IMR-90 (cell line): ENCODE measurements around the gene GLB1L.

Source experiments
- CHD1 ChIP-seq: IDR thresholded peaks from 2 replicates; pipeline ENCODE4 v1.6.1; 2012; ENCODE audit warnings: low read depth, low read length, improper control_type of control experiment
- FOS ChIP-seq: fragments of 150-350 bp; IDR thresholded peaks from 2 replicates; pipeline ENCODE4 v1.6.1; 2016; ENCODE audit warnings: low read depth, low read length
- MAFK ChIP-seq: IDR thresholded peaks from 2 replicates; pipeline ENCODE4 v1.6.1; 2012; ENCODE audit warnings: low read depth, low read length, improper control_type of control experiment
- MAZ ChIP-seq: IDR thresholded peaks from 2 replicates; pipeline ENCODE4 v1.6.1; 2012; ENCODE audit warnings: low read depth, mild to moderate bottlenecking, low read length, improper control_type of control experiment, moderate library complexity, borderline replicate concordance
- NFE2L2 ChIP-seq: fragments of 150-350 bp; IDR thresholded peaks from 2 replicates; pipeline ENCODE4 v1.6.1; 2016; ENCODE audit warnings: low read depth, mild to moderate bottlenecking, low read length
- POLR2A ChIP-seq: IDR thresholded peaks from 2 replicates; pipeline ENCODE4 v1.6.1; 2012; ENCODE audit warnings: mild to moderate bottlenecking, low read depth, low read length
- RAD21 ChIP-seq: IDR thresholded peaks from 2 replicates; pipeline ENCODE4 v1.6.1; 2012; ENCODE audit warnings: low read length, improper control_type of control experiment
- SMC3 ChIP-seq: fragments of 150-350 bp; IDR thresholded peaks from 2 replicates; pipeline ENCODE4 v1.6.1; 2016; ENCODE audit warnings: low read depth, mild to moderate bottlenecking, antibody characterized with exemption, low read length, moderate library complexity
- TF ChIP-seq, protein P1 (sequence below): conservative IDR thresholded peaks from 2 replicates; pipeline ENCODE4 v1.5.1; 2012; ENCODE audit warnings: mild to moderate bottlenecking, low read depth, low read length, improper control_type of control experiment
- TF ChIP-seq, protein P2 (sequence below): fragments of 150-350 bp; IDR thresholded peaks from 2 replicates; pipeline ENCODE4 v1.6.1; 2017; ENCODE audit warnings: mild to moderate bottlenecking, antibody characterized with exemption, low read length, low read depth
- TF ChIP-seq, protein P3 (sequence below): fragments of 150-350 bp; IDR thresholded peaks from 2 replicates; pipeline ENCODE4 v1.6.1; 2016; ENCODE audit warnings: low read depth, mild to moderate bottlenecking, low read length, moderate library complexity, borderline replicate concordance

DNA sequence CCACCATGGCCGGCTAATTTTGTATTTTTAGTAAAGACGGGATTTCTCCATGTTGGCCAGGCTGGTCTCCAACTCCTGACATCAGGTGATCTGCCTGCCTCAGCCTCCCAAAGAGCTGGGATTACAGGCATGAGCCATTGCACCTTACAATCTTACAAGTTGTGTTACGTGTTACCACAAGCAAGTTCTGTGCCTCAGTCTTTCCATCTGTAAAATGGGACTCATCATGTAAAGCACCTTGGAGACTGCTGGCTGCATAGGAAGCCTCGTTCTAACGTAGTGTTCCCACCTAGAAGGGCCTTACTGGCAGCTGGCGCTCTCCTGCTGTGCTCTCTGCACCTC, 43.9 kb upstream of the GLB1L start:
- TF ChIP-seq, protein P1, sequence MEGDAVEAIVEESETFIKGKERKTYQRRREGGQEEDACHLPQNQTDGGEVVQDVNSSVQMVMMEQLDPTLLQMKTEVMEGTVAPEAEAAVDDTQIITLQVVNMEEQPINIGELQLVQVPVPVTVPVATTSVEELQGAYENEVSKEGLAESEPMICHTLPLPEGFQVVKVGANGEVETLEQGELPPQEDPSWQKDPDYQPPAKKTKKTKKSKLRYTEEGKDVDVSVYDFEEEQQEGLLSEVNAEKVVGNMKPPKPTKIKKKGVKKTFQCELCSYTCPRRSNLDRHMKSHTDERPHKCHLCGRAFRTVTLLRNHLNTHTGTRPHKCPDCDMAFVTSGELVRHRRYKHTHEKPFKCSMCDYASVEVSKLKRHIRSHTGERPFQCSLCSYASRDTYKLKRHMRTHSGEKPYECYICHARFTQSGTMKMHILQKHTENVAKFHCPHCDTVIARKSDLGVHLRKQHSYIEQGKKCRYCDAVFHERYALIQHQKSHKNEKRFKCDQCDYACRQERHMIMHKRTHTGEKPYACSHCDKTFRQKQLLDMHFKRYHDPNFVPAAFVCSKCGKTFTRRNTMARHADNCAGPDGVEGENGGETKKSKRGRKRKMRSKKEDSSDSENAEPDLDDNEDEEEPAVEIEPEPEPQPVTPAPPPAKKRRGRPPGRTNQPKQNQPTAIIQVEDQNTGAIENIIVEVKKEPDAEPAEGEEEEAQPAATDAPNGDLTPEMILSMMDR, result no peak
- no peak for TF ChIP-seq POLR2A
- TF ChIP-seq, protein P2, sequence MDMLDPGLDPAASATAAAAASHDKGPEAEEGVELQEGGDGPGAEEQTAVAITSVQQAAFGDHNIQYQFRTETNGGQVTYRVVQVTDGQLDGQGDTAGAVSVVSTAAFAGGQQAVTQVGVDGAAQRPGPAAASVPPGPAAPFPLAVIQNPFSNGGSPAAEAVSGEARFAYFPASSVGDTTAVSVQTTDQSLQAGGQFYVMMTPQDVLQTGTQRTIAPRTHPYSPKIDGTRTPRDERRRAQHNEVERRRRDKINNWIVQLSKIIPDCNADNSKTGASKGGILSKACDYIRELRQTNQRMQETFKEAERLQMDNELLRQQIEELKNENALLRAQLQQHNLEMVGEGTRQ, result no peak
- TF ChIP-seq, protein P3, sequence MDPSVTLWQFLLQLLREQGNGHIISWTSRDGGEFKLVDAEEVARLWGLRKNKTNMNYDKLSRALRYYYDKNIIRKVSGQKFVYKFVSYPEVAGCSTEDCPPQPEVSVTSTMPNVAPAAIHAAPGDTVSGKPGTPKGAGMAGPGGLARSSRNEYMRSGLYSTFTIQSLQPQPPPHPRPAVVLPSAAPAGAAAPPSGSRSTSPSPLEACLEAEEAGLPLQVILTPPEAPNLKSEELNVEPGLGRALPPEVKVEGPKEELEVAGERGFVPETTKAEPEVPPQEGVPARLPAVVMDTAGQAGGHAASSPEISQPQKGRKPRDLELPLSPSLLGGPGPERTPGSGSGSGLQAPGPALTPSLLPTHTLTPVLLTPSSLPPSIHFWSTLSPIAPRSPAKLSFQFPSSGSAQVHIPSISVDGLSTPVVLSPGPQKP, result no peak
- no peak for TF ChIP-seq SMC3
- no peak for TF ChIP-seq NFE2L2
- no peak for TF ChIP-seq MAZ
- TF ChIP-seq RAD21, result no peak
- no peak for TF ChIP-seq MAFK
- TF ChIP-seq CHD1, result no peak
- TF ChIP-seq FOS, result no peak
